Osteocyte (in vitro differentiated cells): ENCODE results near the gene LASP1. TPM values are rescaled to one million over a fixed set of nuclear protein-coding genes. Genes with fewer than 3 reads are reported as not detected.

Source experiments
- DNase-seq: peaks from one replicate; pipeline ENCODE4 v3.0.0; 2021; ENCODE audit warnings: mixed read lengths; ENCODE audit not compliant: unreplicated experiment; ENCODE audit errors: extremely low spot score
- H3K27ac Mint-ChIP-seq: one replicate; pipeline ENCODE4 v1.8.0; 2021; ENCODE audit warnings: mild to moderate bottlenecking, mixed read lengths; ENCODE audit not compliant: unreplicated experiment
- H3K27me3 Mint-ChIP-seq: one replicate; pipeline ENCODE4 v1.8.0; 2021; ENCODE audit warnings: mixed read lengths; ENCODE audit not compliant: unreplicated experiment
- H3K36me3 Mint-ChIP-seq: one replicate; pipeline ENCODE4 v1.8.0; 2021; ENCODE audit warnings: mixed read lengths; ENCODE audit not compliant: unreplicated experiment
- H3K4me1 Mint-ChIP-seq: one replicate; pipeline ENCODE4 v1.8.0; 2021; ENCODE audit warnings: mixed read lengths; ENCODE audit not compliant: unreplicated experiment
- H3K4me3 Mint-ChIP-seq: one replicate; pipeline ENCODE4 v1.8.0; 2021; ENCODE audit warnings: mild to moderate bottlenecking, moderate library complexity, mixed read lengths; ENCODE audit not compliant: unreplicated experiment
- H3K9me3 Mint-ChIP-seq: one replicate; pipeline ENCODE4 v1.8.0; 2021; ENCODE audit warnings: mixed read lengths; ENCODE audit not compliant: unreplicated experiment
- CTCF ChIP-seq: fragments of 200-600 bp; sonication (generic); IDR thresholded peaks from 2 replicates; pipeline ENCODE4 v1.5.0; 2021; ENCODE audit warnings: antibody characterized with exemption, mild to moderate bottlenecking, moderate library complexity
- total RNA-seq: library from RNA; stranded (reverse); gene quantifications from 2 replicates; pipeline ENCODE4 v1.2.1, GENCODE V29; 2021

LASP1 gene
- total RNA-seq, 1 donor from 2014 or later: 402 TPM

DNA sequence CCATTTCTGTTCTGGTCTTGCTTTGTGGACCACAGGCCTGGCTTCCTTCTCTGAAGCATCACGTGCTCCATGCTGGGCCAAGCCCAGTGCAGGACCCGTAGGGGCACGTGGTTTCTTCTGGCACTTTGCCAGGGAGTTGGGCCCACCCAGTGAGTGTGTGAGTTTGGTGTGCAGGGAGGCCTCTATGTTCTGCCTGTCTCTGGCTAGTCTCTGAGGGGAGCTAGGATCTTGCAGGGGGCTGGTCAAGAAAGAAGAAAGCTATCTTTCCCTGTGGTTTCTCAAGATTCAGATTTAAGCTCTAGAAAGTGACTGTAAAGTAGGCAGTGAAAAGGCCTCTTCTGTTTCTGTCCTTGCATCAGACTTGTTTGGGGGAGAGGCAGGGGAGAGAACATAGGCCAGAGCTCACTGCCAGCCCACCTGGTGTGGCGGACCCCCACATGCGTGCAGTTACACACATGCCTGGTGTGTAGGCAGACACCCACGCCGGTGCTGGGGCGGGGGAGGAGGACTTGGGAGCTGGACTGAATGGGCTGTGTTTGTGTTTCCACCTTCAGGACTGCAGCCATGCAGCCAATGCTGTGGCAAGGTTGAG, 11.8 kb downstream of the LASP1 start:
- DNase-seq: peak; percentile 93
- Mint-ChIP-seq H3K9me3 (no peaks in the 10 kb centered on the region), H3K27me3 (no peaks in the 10 kb centered on the region), H3K27ac (peak overlapping the region; percentile 95), H3K4me3 (peak overlapping the region; percentile 66), H3K4me1 (peaks cover 96% of the 10 kb centered on the region), H3K36me3 (peaks cover 44% of the 10 kb centered on the region)
- no peak for TF ChIP-seq CTCF

DNA sequence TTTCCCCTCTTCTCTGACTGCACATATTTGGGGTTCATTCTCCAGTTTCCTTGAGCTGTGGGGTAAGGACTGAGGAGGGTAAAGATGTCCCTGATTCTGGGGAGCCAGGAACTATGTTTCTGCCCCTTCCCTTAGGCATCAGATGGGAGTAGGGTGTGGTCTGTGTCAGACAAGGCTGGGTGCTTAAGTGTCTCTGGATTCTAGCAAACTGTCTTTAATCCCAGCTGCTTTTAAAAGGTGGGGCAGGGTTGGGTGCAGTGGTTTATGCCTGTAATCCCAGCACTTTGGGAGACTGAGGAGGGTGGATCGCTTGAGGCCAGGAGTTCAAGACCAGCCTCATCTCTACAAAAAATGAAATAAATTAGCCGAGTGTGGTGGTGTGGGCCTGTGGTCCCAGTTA, 13.0 kb downstream of the LASP1 start:
- no peaks in the 10 kb centered on the region for H3K9me3 Mint-ChIP-seq
- H3K36me3 Mint-ChIP-seq: peaks cover 44% of the 10 kb centered on the region
- peak overlapping the region; percentile 95 for H3K27ac Mint-ChIP-seq
- TF ChIP-seq CTCF: no peak
- H3K27me3 Mint-ChIP-seq: no peaks in the 10 kb centered on the region
- no peak overlapping the region for H3K4me3 Mint-ChIP-seq
- peaks cover 90% of the 10 kb centered on the region for H3K4me1 Mint-ChIP-seq
- DNase-seq: no peak

- H3K36me3 Mint-ChIP-seq: peaks cover 42% of the 10 kb centered on the region
- H3K9me3 Mint-ChIP-seq: no peaks in the 10 kb centered on the region
- H3K27me3 Mint-ChIP-seq: no peaks in the 10 kb centered on the region
- H3K27ac Mint-ChIP-seq: peak overlapping the region; percentile 95
- peaks cover 83% of the 10 kb centered on the region for H3K4me1 Mint-ChIP-seq
- peak; percentile 28 for TF ChIP-seq CTCF
- no peak for DNase-seq
- peak overlapping the region; percentile 56 for H3K4me3 Mint-ChIP-seq
These were observed 14.0 kb downstream of the LASP1 start for GRCh38 chr17:38883592-38884526.

- H3K4me3 Mint-ChIP-seq: no peak overlapping the region
- no peaks in the 10 kb centered on the region for H3K27me3 Mint-ChIP-seq
- H3K27ac Mint-ChIP-seq: peak overlapping the region; percentile 76
- no peak for DNase-seq
- H3K9me3 Mint-ChIP-seq: no peaks in the 10 kb centered on the region
- H3K4me1 Mint-ChIP-seq: peaks cover 77% of the 10 kb centered on the region
- peaks cover 46% of the 10 kb centered on the region for H3K36me3 Mint-ChIP-seq
- no peak for TF ChIP-seq CTCF
These were observed 15.3 kb downstream of the LASP1 start for GRCh38 chr17:38885044-38885727.
